ENCODE measurements around the gene TBX2.

Gene TBX2

DNA sequence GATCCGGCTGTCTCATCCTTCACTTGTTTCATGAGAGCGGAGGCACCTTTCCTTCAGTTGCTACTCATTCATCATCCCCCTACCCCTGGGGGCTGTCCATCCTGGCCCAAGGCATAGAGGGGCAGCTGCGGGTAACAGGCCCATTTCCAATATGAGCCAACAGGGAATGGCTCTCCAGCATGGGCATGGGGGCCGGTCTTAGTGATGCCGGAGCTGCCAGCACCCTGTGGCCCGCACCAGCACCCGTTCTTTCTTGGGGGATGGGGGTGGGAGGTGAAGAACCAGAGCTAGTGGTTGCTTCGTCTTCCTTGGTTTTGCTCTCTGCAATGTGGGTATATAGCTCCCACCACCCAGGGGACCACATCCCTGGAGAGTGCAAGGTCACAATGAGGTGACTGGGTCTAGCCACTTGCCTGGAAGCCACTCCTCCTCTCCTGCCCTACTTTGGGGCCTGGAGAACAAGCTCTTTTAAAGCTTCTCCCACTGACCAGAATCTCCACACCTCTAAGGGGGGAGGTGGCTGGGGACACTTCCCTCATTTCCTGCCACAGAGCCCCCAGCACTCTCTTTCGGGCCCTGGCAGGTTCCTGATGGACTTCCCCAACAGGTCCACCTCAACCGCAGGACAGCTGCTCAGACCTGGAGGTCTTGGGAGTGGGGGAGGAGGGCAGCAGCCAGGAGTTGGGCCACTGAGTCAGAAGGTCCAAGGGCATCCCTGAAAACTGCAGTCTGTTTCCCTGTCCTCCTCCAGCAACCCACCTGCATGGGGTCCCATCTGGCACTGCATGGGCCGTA is 11.9 kb upstream of the TBX2 start:
- FAIRE-seq = no peak

GRCh38 chr17:61388561-61389356 is 10.9 kb upstream of the TBX2 start:
- no peak for DNase-seq (ENCODE audit: low spot score)
- FAIRE-seq = no peak

More for the DNA sequence above, 11.9 kb upstream of the TBX2 start:
- no peak for DNase-seq (ENCODE audit: low spot score)

DNA sequence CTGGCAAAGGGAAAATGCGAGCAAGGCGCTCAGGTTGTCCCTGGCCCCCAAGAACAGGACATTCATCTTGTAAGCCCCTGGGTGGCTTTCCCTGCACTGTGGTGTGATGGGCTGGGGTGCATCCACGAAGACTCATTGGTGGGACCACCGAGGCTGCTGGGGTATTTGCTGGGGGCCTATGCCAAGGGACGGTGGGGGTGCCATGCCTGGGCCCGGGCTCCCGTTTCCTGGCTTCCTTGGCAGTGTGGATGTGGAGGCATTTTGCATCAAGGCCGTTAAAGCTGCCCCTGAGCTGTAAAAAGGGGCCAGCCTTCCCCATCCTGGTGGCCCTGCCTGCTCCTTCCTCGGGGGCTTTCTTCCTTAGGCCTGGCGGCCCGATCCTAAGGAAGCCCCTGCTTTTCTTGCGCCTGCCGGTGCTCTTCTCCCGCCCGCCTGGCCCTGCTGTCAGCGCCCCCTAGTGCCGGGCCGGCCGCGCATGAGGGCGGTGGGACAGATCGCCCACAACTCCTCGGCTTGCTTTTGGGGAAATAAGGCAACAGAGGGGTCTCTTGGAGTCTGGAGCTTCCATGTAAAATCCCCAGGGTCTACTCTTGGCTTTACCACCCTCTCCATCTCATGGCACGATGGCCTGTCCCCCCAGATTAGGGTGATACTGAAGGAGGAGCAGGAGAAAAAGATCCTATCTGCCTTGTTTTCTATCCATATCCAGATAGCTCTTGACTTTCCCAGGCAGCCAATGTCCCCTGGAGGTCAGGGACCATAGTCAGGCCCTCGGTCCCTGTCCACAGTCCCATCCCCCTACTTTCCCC is 9.8 kb upstream of the TBX2 start:
- peak; percentile 11 for DNase-seq (ENCODE audit: low spot score)

DNA sequence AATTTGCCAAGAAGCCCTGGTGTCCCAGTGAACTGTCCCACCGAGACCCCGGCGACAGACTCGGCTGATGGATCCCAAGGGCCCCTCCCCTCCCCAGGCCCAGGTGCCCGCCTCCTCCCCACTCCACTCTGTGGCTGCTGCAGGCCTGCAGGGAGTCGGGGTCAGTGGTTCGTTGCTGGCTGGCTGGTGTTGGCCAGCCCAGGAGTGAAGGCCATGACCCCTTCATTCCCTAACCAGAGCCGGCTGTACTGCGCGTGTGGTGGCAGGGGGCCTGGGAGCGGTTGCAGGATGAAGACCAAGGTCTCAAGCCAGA is 9.2 kb upstream of the TBX2 start:
- no peak for DNase-seq (ENCODE audit: low spot score)
- no peak for FAIRE-seq

More for the DNA sequence above, 9.8 kb upstream of the TBX2 start:
- no peak for FAIRE-seq

DNA sequence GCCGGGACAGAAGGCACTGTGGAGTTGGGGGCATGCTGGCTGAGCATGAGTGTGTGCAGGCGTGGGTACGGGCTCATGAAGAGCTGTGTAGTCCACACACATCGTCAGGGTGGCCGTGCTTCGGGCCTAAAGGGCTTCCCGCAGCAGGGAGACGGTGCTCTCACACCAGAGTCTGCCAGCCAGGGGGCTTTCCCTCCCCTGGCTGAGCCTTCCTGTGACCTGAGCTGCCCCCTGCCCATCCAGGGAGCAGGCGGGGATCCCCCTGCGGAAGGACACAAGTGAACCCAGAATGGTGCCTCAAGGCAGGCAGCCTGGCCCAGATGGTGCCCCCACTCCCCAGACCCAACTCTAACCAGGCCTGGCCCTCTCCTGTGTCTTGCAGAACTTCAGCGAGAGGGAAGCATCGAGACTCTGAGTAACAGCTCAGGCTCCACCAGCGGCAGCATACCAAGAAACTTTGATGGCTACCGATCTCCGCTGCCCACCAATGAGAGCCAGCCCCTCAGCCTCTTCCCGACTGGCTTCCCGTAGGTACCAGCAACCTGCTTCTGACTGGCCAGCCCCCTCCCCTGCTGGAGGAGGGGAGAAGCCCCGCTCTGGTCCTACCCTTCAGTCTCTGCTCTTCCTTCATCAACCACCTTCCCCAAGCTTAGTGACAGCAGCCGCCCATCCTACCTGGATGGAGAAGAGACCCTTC is 7.9 kb upstream of the TBX2 start:
- no peak for DNase-seq (ENCODE audit: low spot score)
- no peak for FAIRE-seq

GRCh38 chr17:61392679-61393078 is 7.0 kb upstream of the TBX2 start:
- DNase-seq (ENCODE audit: low spot score) = no peak
- no peak for FAIRE-seq

- FAIRE-seq (no peak), DNase-seq (ENCODE audit: low spot score) (no peak)
Measured at GRCh38 chr17:61393550-61393903, 6.1 kb upstream of the TBX2 start.

DNA sequence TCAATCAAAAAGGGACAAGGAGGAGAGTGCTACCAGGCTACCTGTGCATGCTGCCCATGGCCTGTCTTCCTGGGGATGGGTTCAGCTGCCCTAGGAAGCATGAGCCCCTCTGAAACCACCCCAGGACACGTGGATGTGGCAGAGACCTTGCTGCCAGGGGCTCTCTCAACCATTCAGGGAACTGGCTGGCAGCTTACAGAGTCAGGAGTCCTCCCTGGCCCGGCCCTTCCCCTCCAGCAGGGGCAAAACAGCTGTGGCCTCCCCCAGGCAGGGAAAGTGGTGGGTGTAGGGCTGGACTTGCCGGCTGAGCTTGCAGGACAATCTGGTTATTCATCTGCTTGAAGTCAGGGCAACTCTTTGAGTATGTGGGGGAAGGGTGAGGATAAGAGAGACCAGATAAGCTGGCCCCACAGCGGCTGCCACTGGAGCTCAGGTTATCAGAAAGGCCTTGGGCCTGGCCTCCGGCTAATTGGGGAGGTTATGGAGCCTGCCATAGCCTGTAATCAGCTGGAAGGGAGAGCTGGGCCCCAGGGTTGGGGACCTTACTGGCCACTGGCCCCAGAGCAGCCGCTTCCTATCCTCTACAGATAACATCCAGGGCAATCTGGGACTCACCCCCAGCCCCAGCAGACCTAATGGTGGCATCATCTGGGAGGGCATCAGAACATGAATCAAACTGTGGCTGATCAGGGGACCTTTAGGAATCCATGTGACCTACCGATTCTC is 5.6 kb upstream of the TBX2 start:
- no peak for FAIRE-seq

GRCh38 chr17:61394630-61395408 is 4.8 kb upstream of the TBX2 start:
- no peak for DNase-seq (ENCODE audit: low spot score)
- FAIRE-seq = no peak

More for the DNA sequence above, 5.6 kb upstream of the TBX2 start:
- DNase-seq (ENCODE audit: low spot score) = no peak

DNA sequence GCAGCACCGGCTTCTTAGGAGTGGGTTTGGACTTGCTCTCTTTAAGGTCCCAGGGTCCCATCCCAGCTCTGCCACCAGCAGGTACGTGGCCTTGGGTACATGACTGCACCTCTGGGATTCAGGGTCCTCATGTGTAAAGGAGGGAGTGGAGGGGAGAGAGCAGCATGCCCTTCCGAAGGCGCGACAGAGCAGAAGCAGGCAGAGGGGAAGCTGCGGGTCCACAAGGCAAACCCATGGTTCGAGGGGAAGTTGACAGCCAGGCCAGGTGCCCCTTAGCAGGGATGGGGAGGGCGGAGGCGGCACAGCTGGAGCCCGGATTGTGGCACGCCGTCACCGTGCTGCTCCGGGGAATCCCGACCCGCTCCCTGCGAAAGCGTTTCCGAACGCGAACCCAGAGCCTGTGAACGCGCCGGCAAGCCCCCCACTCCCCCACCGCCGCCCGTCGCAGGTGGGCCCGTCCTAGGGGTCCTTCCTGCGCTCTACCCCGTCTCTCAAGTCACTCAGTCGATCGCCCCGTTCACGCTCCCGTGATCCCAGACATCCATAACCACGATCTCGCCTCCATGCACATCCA is 4.1 kb upstream of the TBX2 start:
- DNase-seq (ENCODE audit: low spot score) = no peak
- FAIRE-seq = no peak

- FAIRE-seq (no peak), DNase-seq (ENCODE audit: low spot score) (no peak)
Measured at GRCh38 chr17:61395983-61396585, 3.6 kb upstream of the TBX2 start.

DNA sequence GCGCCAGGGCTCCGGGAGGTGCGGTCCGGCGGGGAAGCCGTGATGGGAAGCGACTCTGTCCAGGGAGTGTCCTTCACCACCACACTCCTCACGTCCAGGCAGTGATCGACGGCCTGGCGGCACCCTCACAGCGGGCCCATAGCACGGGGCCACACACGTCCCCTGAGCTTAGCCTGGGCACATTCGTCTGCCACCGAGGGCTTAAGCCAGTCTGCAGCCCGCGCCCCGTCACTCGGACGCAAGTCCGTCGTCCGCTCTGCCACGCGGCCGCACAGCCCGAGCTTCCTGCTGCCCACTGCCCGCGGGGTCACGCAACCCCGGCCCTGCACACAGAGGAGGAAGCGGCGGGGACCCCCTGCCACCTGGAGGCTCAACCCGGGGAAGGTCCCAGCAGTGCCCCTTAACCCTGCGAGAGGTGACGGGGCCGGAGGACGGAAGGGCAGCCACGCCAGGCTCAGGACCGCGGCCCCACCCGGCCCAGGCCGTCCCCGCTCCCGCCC is 3.0 kb upstream of the TBX2 start:
- no peak for DNase-seq (ENCODE audit: low spot score)
- FAIRE-seq = no peak

DNA sequence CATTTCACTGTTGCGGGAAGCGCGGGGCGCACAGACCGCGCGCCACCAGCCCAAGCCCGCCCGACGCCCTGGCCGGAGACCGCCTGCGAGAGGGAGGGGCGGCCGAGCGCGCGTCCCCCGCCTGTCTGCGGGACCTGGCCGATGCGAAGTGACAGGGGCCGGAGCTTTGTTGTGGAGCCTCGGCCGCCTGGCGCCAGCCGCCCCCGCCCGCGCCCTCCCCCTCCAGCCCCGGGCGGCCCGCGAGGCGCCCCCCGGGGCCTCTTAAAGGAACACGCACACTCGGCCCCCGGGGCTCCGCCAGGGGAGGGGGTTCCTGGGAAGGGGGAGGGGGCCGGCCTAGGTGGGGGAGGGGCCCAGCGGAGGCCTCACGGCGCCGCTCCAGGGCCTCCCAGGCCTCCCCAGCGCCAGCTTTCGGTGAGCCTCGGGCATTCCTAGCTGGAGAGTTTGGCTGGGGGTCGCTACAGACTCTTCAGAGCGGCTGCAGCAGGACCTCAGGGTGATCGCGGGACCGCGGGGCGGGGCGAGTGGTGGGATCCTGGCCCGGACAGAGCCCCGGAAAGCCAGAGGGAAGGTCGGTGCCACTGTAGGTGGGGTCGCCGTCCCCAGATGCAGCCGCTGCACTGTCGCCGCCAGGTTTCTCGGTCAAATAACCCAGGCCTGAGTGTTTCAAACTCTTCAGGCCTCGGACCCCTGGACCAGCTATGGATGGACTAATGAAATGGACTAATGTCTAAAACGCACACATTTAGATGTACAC is 2.4 kb upstream of the TBX2 start:
- no peak for DNase-seq (ENCODE audit: low spot score)
- no peak for FAIRE-seq

GRCh38 chr17:61398721-61399130 is 917 bp upstream of the TBX2 start:
- no peak for DNase-seq (ENCODE audit: low spot score)

DNA sequence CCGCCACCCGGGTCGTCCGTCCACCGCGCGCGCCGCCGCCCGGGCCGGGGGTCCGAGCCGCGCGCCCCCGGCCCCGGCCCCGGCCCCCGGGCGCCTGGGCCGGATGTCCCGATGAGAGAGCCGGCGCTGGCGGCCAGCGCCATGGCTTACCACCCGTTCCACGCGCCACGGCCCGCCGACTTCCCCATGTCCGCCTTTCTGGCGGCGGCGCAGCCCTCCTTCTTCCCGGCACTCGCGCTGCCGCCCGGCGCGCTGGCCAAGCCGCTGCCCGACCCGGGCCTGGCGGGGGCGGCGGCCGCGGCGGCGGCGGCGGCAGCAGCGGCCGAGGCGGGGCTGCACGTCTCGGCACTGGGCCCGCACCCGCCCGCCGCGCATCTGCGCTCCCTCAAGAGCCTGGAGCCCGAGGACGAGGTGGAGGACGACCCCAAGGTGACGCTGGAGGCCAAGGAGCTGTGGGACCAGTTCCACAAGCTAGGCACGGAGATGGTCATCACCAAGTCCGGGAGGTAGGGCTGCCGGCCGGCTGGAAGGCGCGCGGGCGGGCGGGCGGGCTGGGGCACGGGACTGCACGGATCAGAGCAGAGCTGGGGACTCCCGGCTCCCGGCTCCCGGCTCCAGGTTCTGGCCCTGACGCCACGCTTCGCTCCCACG is 548 bp downstream of the TBX2 start:
- no peak for FAIRE-seq
- DNase-seq (ENCODE audit: low spot score) = peak; percentile 16

More at GRCh38 chr17:61398721-61399130, 917 bp upstream of the TBX2 start:
- no peak for FAIRE-seq

DNA sequence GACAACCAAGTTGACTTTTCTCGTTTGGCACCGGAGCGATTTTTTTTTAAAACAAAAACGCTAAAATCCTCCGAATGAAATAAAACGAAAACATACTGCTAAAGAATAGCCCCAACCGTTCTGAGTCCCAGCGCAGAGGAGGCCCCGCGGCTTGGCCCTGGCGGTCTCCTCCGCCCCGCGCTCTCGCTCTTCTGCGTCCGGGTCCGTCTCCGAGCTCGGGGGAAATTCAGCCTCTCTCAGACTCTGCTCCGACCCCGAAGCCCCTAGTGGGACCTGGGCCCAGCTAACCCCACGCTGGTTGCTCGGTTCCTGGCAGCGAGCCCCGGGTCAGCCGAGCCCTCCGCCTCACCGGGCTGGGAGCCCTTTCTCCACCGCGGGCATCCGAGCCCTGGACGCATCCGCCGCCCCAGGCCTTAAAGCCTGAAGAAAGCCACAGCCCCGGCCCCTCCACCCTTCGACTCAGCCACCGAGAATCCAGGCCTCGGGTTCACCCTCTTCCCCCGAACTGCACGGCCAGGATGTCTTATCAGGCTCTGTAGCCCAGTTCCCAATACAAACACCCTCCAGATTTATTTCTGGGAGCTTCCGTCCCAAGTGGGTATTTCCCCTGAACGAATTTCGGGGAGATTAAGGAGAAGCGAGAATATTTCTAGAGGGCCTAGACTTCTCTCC is 1.2 kb downstream of the TBX2 start:
- FAIRE-seq (no peak), DNase-seq (ENCODE audit: low spot score) (no peak)

DNA sequence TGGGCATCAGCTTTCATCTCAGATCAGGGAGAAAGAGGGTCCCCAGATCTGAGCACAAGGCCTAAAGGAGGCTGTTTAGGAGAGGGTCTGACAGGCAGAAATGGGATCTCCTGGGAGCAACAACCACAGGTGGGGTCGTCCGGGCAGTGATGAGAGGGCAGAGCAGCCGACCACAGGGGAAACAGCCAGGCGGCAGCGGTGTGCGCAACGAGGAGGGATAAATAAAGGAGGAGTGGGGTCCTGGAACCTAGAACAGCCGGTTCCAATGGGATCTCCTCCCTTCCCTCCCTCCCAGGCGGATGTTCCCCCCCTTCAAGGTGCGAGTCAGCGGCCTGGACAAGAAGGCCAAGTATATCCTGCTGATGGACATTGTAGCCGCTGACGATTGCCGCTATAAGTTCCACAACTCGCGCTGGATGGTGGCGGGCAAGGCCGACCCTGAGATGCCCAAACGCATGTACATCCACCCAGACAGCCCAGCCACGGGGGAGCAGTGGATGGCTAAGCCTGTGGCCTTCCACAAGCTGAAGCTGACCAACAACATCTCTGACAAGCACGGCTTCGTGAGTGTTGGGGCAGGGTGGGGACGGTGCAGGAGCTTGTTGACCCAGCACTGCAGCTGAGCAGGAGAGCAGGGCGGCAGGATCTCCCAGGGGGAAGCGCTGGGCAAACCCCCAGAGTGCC is 1.9 kb downstream of the TBX2 start:
- FAIRE-seq (no peak), DNase-seq (ENCODE audit: low spot score) (no peak)

All from RCC 7860 (cell line).